ENCODE results near the gene PLK3. TPM values are rescaled to one million over a fixed set of nuclear protein-coding genes. Genes with fewer than 3 reads are reported as not detected.
"Not testable (repeated sequence)": the region's sequence is repeated elsewhere in the genome, so short reads cannot be mapped to it uniquely, and the experiment has no call there.

The PLK3 gene
- total RNA-seq, 1 donor from 2014 or later = 14.4 TPM

DNA sequence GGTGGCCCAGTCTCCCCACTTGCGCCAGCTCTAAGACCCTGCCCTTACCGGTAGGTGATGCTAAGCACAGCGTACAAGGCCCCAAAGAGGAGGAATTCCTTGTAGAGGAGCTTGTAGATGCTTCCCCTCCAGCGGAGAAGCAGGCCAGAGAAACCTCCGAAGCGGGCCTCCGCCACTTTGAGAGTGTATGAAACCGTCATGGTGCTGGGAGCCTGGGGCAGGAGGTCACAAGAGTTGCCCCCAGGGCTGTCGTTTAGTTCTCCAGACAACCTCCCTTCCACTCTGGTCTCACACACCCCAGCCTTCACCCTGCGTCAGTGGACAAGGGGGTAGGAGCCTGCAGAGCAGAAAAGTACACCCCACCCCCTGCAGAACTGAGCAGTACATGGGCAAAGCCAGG is 12.7 kb upstream of the PLK3 start:
- no peak for DNase-seq (ENCODE audit: low spot score)

DNA sequence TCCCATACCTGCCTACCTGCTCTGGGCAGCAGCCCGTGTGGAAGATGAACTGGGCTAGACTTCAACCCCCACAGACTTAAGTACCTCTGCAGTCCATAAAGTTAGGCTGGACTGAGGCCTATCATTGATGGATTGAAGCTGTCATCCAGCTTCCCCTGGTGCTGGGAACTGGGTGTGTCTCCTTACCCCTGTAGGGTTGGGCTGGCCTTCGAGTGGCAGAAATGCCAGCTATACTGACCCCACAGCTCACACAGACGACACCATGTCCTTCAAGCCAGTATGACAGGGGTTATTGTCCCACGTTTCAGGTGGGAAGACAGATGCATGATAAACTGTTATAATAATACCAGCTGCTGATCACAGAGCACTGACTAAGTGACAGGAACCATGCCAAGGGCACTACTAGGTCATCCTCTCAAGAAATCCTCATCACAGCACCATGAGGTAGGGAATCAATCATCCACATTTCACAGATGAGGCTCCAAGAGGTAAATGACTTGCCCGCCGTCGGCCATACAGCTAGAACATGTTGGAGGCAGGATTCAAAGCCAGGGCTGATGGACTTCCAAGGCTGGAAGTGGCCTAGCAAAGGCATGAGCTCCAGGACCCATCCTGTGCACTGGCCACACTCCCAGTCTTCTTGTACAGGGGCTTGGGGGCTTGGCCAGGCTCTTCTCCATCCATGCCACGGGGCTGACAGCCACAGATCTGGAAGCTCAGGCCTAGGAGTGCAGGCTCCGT is 11.9 kb upstream of the PLK3 start, which contains the start of gene BEST4:
TSS of gene BEST4 (minus strand) at position 51 of the 741 bp plus-strand sequence. CDS start 465 bp downstream, outside the sequence.
- DNase-seq (ENCODE audit: low spot score) = no peak

DNA sequence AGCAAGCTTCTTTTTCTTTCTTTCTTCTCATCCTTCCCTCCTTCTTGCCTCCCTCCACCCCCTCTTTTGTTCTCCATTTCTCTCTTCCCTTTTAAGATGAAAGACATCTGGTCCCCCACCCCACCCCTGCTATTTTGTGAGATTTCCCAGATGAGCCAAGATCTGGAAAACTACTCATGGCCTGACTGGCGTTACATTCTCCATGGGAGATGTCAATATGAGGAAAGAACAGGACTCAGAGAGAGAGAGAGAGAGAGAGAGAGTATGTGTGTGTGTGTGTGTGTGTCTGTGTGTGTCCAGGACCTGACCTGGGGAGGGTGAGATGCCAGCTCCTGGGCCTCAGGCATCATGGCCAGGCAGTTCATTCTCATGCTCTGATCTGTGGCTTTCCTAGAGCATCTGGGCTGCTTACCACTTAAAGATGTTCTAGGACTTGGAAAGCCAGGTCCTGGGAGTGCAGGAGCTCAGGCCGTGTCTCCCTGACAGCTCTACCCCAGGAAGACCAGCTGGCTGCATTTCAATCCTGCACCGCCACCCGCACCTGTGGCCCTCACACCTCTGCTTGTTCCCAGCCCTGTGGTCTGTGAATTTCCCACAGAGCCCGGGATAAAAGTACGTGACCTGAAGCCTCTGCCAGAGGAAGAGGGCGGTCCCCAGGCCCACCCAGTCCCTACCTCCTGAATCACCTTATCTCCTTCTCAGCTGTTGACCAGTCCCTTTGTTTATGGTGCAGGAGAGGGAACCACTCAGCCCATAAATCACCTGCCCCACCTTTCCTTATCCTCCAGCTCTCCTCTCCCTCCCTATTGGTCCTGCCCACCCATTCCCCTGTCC is 9.0 kb upstream of the PLK3 start:
- DNase-seq (ENCODE audit: low spot score) = no peak

DNA sequence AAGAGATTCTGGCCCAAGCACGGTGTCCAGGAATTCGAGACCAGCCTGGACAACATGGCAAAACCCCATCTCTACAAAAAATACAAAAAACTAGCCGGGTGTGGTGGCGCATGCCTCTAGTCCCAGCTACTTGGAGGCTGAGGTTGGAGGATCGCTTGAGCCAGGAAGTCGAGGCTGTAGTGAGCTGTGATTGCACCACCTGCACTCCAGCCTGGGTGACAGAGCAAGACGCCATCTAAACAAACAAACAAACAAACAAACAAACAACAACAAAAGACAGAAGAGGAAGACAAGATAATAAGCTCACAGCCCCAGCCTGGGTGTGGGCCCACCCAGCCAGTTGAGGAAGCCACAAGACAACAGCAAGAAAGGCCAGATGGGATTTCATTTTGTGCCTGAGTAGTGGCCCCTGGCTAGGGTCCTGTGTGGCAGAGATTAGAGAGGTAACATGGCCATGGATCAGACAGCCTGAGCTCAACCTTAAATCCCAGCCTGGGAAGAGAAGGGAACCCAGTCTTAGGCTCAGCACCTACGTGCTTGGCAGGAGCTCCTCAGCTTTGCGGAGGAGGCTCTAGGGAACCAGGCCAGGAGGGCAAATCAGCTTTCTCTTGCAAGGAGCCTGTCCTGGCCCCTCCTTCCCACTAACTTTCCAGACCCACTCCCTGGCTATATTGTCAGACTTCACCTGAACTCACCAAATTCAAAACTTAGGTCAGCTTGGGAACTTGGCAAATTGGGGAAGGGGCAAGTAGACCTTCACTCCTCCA is 7.3 kb upstream of the PLK3 start:
- DNase-seq (ENCODE audit: low spot score) = no peak

DNA sequence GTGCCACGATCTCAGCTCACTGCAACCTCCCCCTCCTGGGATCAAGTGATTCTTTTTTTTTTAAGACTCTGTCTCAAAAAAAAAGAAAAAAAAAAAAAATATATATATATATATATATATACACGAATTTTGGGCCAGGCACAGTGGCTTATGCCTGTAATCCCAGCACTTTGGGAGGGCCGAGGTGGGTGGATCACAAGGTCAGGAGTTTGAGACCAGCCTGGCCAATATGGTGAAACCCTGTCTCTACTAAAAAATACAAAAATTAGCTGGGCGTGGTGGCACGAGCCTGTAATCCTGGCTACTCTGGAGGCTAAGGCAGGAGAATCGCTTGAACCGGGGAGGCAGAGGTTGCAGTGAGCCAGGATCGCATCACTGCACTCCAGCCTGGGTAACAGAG is 2.3 kb upstream of the PLK3 start:
- not testable (repeated sequence) for DNase-seq (ENCODE audit: low spot score)

DNA sequence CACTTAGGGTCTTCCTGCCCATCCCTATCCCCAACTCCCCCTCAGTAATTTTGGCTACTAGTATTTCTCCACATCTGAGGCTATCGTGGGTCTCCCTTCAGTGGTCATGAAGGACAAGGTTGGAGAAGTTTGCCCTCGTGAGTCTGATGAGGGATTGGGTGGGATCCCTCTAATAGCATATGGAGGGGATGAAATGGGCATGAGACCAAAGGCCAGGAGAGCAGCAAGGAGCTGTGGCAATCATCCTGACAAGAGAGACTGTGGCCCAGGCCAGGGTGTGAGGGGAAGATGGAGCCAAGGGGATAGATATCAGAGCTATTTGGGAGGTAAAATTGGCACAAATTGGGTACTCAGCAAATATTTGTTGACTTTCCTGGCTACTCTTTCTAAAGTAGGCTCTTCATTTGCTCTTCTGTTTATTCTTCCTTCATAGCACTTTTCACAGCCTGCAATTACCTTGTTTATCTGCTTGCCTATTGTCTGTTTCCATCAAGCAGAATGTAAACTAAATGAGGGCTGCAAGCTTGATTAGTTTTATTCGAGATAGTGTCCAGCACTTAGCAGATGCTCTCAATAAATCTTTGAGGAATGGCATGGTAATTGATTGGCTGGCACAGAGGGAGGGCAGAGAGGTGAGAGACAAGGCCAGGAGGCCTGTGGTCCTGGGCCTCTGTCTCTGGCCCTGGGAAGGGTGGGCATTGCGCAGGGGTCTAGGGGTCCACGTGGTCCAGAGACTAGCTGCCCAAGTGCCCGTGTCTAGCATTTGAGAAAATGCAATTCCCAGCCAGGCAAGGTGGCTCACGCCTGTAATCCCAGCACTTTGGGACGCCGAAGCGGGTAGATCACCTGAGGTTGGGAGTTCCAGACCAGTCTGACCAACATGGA is 1.5 kb upstream of the PLK3 start:
- DNase-seq (ENCODE audit: low spot score) = no peak

DNA sequence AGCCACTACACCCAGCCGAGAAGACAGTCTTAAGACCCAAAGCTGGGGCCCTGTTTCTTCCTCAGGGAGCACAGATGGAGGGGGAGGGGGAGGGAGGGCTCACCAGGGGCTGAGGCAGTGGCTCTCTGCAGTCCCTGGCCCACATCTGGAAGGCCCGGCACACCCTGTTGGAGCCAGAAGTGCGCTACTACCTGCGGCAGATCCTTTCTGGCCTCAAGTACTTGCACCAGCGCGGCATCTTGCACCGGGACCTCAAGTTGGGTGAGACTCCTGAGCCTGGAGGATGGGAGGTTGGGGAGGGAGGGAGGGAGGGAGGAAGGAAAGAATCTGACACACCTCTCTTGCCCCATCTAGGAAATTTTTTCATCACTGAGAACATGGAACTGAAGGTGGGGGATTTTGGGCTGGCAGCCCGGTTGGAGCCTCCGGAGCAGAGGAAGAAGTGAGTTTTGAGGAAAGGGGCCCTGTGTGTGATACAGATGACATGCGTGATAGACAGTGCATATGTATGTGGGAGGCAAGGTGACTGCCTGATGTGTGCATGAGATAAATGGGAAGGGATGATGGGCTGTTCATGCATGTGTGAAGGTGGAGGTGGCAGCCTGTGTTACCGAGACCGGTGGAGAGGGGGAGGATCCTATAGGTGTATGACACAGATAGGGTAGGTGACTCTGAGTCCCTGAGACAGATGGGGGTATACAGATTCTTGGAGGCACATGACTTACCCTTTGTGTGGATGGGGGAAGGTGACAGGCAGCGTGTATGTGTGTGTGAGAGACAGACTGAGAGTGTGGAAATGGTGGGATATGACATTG is 1.5 kb downstream of the PLK3 start:
- no peak for DNase-seq (ENCODE audit: low spot score)

DNA sequence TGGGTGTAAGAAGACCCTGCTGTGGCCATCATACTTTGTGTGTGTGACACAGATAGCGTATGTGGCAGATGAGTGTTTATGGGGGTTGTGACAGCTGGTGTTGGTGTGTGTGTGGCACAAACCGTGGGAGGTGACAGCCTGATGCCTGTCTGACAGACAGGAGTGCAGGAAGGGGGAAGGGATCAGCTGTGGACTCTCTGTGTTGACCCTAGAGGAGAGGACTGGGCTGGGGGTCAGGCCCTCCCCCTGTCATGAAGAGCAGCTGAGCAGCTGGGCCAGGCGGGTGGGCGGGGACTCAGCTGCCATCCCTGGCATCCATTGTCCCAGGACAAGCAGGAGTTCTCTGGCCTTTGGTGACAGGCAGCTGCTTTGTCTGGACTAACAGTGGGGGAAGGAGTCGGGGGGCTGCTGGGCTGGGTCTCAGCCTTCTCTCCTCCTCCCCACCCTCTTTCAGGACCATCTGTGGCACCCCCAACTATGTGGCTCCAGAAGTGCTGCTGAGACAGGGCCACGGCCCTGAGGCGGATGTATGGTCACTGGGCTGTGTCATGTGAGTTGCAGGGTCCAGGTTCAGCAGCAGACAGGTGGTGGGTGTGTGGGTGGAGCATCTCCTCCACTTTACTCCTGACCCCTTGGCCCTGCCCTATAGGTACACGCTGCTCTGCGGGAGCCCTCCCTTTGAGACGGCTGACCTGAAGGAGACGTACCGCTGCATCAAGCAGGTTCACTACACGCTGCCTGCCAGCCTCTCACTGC is 2.3 kb downstream of the PLK3 start:
- DNase-seq (ENCODE audit: low spot score) = no peak

DNA sequence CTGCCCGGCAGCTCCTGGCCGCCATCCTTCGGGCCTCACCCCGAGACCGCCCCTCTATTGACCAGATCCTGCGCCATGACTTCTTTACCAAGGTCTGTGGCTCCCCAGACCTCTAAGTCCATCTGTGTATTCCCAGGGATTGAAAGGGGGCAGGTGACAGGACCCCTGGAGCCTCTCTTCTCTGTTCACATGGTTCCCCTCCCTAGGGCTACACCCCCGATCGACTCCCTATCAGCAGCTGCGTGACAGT is 2.8 kb downstream of the PLK3 start:
- DNase-seq (ENCODE audit: low spot score) = no peak

DNA sequence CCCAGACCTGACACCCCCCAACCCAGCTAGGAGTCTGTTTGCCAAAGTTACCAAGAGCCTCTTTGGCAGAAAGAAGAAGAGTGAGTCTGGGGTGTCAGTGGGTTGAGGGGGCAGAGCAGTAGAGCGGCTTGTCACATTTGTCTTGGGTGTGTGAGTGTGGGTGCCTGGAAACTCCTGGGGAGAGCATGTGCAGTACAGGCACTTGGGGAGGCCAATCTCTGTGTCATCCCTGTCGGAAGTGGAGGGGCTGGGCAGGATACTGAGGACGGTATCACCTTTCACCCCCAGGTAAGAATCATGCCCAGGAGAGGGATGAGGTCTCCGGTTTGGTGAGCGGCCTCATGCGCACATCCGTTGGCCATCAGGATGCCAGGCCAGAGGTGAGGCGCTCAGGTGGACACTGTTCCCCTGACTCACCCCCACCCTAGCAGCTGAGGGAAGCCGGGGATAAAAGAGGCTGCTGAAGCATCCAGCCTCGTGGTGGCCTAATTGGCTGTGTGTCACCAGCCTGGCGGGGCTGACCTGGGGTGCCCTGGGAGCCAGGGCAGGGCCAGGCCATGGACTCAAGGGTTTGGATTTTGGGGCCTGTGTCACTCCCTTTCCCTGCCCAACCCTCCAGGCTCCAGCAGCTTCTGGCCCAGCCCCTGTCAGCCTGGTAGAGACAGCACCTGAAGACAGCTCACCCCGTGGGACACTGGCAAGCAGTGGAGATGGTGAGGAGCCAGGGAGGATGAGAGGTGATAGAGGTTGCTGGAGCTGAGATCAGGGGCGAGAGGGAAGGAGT is 3.3 kb downstream of the PLK3 start:
- DNase-seq (ENCODE audit: low spot score) = no peak

DNA sequence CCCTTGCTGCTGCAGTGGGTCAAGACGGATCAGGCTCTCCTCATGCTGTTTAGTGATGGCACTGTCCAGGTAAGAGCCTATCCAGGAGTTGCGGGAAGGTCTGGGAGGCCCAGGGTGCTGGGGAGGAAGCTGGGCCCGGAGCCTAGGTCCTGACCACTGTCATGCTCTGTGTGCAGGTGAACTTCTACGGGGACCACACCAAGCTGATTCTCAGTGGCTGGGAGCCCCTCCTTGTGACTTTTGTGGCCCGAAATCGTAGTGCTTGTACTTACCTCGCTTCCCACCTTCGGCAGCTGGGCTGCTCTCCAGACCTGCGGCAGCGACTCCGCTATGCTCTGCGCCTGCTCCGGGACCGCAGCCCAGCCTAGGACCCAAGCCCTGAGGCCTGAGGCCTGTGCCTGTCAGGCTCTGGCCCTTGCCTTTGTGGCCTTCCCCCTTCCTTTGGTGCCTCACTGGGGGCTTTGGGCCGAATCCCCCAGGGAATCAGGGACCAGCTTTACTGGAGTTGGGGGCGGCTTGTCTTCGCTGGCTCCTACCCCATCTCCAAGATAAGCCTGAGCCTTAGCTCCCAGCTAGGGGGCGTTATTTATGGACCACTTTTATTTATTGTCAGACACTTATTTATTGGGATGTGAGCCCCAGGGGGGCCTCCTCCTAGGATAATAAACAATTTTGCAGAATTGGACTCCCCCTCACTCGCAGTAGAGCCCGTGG is 5.3 kb downstream of the PLK3 start:
- DNase-seq (ENCODE audit: low spot score) = no peak

DNA sequence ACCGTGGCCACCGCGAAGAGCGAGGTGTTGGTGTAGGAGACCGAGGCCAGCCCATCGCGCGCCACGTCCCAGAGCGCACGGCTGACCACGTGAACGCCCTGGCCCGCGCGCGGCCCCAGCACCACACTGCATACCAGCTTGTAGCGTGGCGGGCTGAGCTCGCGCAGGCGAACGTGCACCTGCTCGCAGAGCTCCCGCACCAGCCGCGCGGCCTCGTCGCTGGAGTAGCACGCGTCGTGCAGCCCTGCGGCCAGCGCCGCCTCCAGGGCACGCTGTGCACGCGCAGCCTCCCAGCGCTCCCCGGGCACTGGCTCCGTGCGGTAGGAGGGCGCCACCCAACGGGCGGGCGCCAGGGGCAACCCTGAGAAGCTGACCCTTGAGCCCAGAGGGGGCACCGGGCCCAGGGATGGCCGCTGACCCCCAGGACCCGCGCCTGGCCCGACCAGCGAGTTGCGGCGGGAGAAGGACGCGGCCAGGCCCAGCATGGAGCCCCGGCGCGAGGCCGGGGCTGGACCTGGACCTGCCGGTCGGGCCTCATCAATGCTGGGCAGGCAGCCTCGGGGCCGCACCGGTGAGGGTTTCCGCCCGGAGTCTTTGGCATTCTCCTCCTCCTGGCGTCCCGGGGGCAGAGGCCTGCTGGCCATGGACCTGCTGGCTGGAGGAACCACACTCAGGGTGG is 6.0 kb downstream of the PLK3 start:
- no peak for DNase-seq (ENCODE audit: low spot score)

DNA sequence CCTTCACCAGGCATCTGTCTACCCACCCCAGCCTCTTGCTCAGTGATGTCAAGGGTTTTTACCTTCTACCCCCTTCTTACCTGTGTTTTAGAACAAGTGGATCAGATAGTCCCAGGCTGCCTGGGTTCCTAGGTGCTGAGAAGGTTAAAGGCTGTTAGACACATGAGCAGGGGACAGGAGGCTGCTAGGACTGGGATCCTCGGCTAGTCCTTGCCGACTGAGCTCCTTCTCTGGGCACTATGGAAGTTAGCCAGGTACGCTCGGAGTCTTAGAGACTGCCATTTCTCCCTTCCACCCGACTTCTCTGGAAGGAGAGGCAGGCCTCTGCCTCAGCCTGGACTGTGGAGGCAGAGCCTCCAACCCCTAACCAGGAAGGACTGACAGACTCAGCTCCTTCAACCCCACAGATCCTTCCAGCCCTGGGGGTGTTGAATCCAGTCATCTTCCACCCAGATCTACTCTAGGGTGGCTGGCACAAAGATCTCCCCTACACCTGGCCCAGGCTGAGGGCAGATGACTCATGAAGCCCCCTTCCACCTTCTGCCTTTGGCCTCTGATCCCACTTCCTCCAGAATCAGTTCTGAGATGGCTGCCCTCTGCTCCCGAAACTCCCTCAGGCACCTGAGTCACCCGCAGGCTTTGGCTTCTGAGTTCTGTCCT is 6.7 kb downstream of the PLK3 start, which contains the start of gene DYNLT4:
TSS of gene DYNLT4 (minus strand) at position 648 of the 660 bp plus-strand sequence. CDS start 683 bp downstream, outside the sequence.
- DNase-seq (ENCODE audit: low spot score) = no peak

DNA sequence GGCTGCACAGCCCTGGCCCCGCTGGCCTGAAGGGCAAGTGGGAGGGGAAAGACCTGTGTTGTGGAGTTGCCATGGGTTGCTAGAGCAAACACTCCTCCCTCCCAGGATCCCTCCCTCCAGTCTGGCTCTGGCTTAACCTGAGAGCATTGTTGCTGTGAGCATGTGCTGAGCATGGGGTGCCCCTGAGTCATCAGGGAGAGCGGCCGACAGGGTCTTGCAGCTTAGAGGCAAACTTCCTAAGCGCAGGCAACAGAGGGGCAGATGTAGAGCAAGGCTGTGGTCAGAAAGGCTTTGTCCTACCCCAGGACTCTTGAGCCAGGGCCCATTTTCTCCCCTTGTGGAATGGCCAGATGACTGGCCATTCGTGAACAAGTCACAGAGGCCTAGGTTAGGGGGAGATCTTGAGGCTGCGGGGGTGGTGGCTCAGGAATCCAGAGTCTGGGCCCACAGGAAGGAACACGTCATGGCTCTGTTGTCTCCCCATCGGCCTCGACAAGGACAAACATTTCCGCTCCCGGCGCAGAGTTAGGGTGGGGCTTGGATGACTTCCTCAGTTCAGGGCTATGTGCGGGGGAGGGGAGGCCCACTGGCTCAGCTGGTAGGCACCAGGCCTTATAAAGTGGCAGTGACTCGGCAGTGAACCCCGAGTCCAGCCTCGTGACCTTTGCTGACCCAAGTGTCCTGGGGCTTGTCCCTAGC is 7.3 kb downstream of the PLK3 start:
- peak; percentile 98 for DNase-seq (ENCODE audit: low spot score)

DNA sequence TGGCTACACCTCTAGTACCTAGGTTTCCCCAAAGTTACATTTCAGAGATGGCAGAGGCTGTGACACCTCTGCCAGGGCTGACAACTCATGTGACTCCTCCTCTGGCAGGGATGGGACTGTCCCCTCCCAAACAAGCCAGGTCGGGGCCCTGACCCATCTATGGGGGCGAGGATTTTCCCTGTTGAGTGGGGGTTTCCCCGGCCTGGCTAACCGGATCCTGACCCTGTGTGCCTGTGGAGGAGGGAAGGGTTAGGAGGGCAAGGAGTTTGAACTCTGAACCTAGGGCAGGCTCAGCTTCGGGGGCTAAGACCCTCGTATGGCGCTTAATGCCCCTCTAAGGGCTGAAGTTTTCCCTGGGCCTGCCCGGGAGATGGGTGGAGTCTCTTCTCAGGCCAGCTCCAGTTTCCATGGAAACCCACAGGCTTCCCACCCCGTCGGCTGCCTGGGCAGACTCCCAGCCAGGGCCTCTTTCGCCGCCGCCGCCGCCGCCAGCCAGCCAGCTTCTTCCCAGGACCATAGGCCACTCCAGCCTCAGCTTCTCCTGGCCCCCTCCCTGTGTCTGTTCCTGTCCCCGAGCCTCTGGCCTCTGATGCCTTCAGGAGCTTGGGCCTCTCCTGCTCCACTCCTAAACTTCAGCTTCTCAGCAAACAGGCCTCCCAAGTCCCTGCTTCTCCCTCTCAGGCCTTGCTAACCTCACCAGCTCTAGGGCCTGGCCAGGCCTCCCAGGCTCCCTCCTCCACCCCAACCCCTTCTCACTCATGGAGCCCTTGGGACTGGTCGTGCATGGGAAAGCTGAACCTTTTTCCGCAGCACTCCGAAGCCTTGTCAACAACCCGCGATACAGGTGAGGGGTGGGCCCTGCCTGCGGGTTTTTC is 8.1 kb downstream of the PLK3 start, which contains the start of gene BTBD19:
TSS of gene BTBD19 (plus strand) at position 461 of the 875 bp plus-strand sequence. CDS start at position 759, 298 bp downstream.
- peak; percentile 83 for DNase-seq (ENCODE audit: low spot score)
